Neuronal stem cell (in vitro differentiated cells): ENCODE data around the gene DHRS4L2. TPM values are rescaled to one million over a fixed set of nuclear protein-coding genes. Genes with fewer than 3 reads are reported as not detected.
"Not testable (repeated sequence)": the region's sequence is repeated elsewhere in the genome, so short reads cannot be mapped to it uniquely, and the experiment has no call there.

ENCODE experiments used
- DNase-seq: peaks from one replicate; pipeline ENCODE4 v3.0.0-alpha.2; 2013; ENCODE audit warnings: low spot score
- H2AFZ ChIP-seq: one replicate; pipeline ENCODE4 v1.6.1; 2013; ENCODE audit warnings: mild to moderate bottlenecking, low read length, inconsistent platforms
- H2AK5ac ChIP-seq: 2 replicates; pipeline ENCODE4 v1.6.1; 2013; ENCODE audit warnings: low read depth, mild to moderate bottlenecking, inconsistent platforms, low read length, moderate library complexity, mixed read lengths
- H2BK120ac ChIP-seq: 2 replicates; pipeline ENCODE4 v1.6.1; 2013; ENCODE audit warnings: low read depth, mild to moderate bottlenecking, inconsistent platforms, low read length, moderate library complexity, mixed read lengths
- H2BK12ac ChIP-seq: one replicate; pipeline ENCODE4 v1.6.1; 2013; ENCODE audit warnings: low read length, inconsistent platforms
- H2BK15ac ChIP-seq: 2 replicates; pipeline ENCODE4 v1.6.1; 2013; ENCODE audit warnings: mild to moderate bottlenecking, low read length, inconsistent platforms, mixed read lengths
- H2BK5ac ChIP-seq: one replicate; pipeline ENCODE4 v1.6.1; 2013; ENCODE audit warnings: inconsistent platforms, mild to moderate bottlenecking, low read length, moderate library complexity
- H3K14ac ChIP-seq: one replicate; pipeline ENCODE4 v1.6.1; 2013; ENCODE audit warnings: low read length, inconsistent platforms
- H3K18ac ChIP-seq: 2 replicates; pipeline ENCODE4 v1.6.1; 2013; ENCODE audit warnings: low read length, inconsistent platforms
- H3K23ac ChIP-seq: 2 replicates; pipeline ENCODE4 v1.6.1; 2013; ENCODE audit warnings: low read depth, mild to moderate bottlenecking, mixed read lengths, low read length, inconsistent platforms; ENCODE audit not compliant: poor library complexity
- H3K27ac ChIP-seq: replicated peaks from 3 replicates; pipeline ENCODE4 v1.5.1; 2013; ENCODE audit warnings: low read length, inconsistent platforms
- H3K27me3 ChIP-seq, 3 experiments: 2 replicates each; pipeline ENCODE4 v1.6.1; 2013; ENCODE audit warnings: low read length in 3 of 3, mild to moderate bottlenecking in 2 of 3, inconsistent platforms in 1 of 3, low read depth in 1 of 3, mixed read lengths in 1 of 3, moderate library complexity in 1 of 3; ENCODE audit not compliant: control insufficient read depth in 3 of 3, insufficient read depth in 3 of 3
- H3K36me3 ChIP-seq, 2 donors: replicated peaks in 1 of 2; 2 replicates each; pipeline ENCODE4 v1.6.1; 2013; ENCODE audit warnings: low read length in 2 of 2; ENCODE audit not compliant: control insufficient read depth in 2 of 2, insufficient read depth in 2 of 2
- H3K4ac ChIP-seq: 2 replicates; pipeline ENCODE4 v1.6.1; 2013; ENCODE audit warnings: inconsistent platforms, mild to moderate bottlenecking, low read length, moderate library complexity
- H3K4me1 ChIP-seq, 2 donors: 1 replicate in 1 of 2; 2 replicates in 1 of 2; pipeline ENCODE4 v1.6.1; 2013; ENCODE audit warnings: low read length in 2 of 2, low read depth in 1 of 2; ENCODE audit not compliant: control insufficient read depth in 2 of 2, insufficient read depth in 1 of 2
- H3K4me2 ChIP-seq: one replicate; pipeline ENCODE4 v1.6.1; 2013; ENCODE audit warnings: mild to moderate bottlenecking, low read length, inconsistent platforms; ENCODE audit not compliant: insufficient read depth, poor library complexity, severe bottlenecking
- H3K4me3 ChIP-seq, 2 donors: 2 replicates each; pipeline ENCODE4 v1.5.1; 2013; ENCODE audit warnings: low read length in 2 of 2, mild to moderate bottlenecking in 2 of 2, inconsistent platforms in 1 of 2, moderate library complexity in 1 of 2
- H3K79me1 ChIP-seq: one replicate; pipeline ENCODE4 v1.6.1; 2013; ENCODE audit warnings: low read depth, mild to moderate bottlenecking, inconsistent platforms, low read length, moderate library complexity
- H3K9ac ChIP-seq: one replicate; pipeline ENCODE4 v1.6.1; 2013; ENCODE audit warnings: mild to moderate bottlenecking, low read depth, low read length, inconsistent platforms; ENCODE audit not compliant: poor library complexity
- H3K9me3 ChIP-seq, 2 donors: replicated peaks in 1 of 2; 2 replicates each; pipeline versions ENCODE3 to v1.6.1; 2013; ENCODE audit warnings: low read length in 2 of 2, mild to moderate bottlenecking in 2 of 2, inconsistent platforms in 1 of 2, low read depth in 1 of 2, mixed read lengths in 1 of 2, moderate library complexity in 1 of 2; ENCODE audit not compliant: control insufficient read depth in 2 of 2, insufficient read depth in 1 of 2
- H4K8ac ChIP-seq: one replicate; pipeline ENCODE4 v1.6.1; 2013; ENCODE audit warnings: low read depth, mild to moderate bottlenecking, inconsistent platforms, low read length, moderate library complexity
- H4K91ac ChIP-seq: one replicate; pipeline ENCODE4 v1.6.1; 2013; ENCODE audit warnings: low read length, low read depth, mild to moderate bottlenecking, inconsistent platforms; ENCODE audit not compliant: poor library complexity
- WGBS, 2 donors: extraction: QIAGEN DNeasy Blood & Tissue Kit; methylation state at CpG; one replicate each; pipeline ENCODE4 v1.1.7; 2013; ENCODE audit warnings: missing lambda C conversion rate in 2 of 2, mixed read lengths in 1 of 2; ENCODE audit not compliant: insufficient read length in 2 of 2, insufficient replicate concordance in 1 of 2; ENCODE audit errors: extremely low coverage in 2 of 2; 5-methylcytosine and 5-hydroxymethylcytosine counted together
- polyA plus RNA-seq, 2 experiments: library from polyadenylated mRNA; stranded (reverse); fragments of 200-250 nt; gene quantifications; one replicate each; pipeline ENCODE4 v1.2.3, GENCODE V29; 2013

Gene DHRS4L2
- polyA plus RNA-seq (2013, experiment 1 of 2), result 13.4 TPM
- polyA plus RNA-seq (2013, experiment 2 of 2), result 13.9 TPM

- H3K4me3 ChIP-seq, H3K4me1 ChIP-seq, H4K91ac ChIP-seq, H3K27ac ChIP-seq, H2BK120ac ChIP-seq, H3K23ac ChIP-seq, H2AK5ac ChIP-seq, H3K9ac ChIP-seq, H2BK12ac ChIP-seq, H4K8ac ChIP-seq, H3K79me1 ChIP-seq, H2BK5ac ChIP-seq, H2BK15ac ChIP-seq, H3K14ac ChIP-seq, H3K4ac ChIP-seq, H3K36me3 ChIP-seq, H3K9me3 ChIP-seq: not testable (repeated sequence)
- peak within 1 kb of the TSS; percentile 34 for H3K4me2 ChIP-seq
- WGBS, 2 donors, result no CpG with 5 or more reads among the region's 40 CpGs
- H2AFZ ChIP-seq, result peak within 1 kb of the TSS; percentile 64
- peak within 1 kb of the TSS; percentile 40 for H3K18ac ChIP-seq
- peak; percentile 51 for DNase-seq
- H3K27me3 ChIP-seq, result peaks cover 0 to 13% (median 0%) of the 10 kb centered on the region in 3 experiments
Measured at GRCh38 chr14:23988607-23989363, at the start of gene DHRS4L2. Gene DHRS4L2 (plus strand): TSS chr14:23988929. CDS start chr14:23988948, 19 bp downstream.

- Histone ChIP-seq H2BK5ac (no peak overlapping the region), H3K9me3 (peaks cover 0 to 9% of the 10 kb centered on the region in 2 donors), H4K8ac (no peak overlapping the region), H3K4me3 (no peak overlapping the region), H3K9ac (no peak overlapping the region), H3K27me3 (no peaks in the 10 kb centered on the region), H2BK15ac (no peak overlapping the region), H3K4me2 (no peak overlapping the region), H2AK5ac (no peak overlapping the region), H3K4ac (no peak overlapping the region), H3K23ac (no peak overlapping the region), H2AFZ (no peak overlapping the region), H3K18ac (no peak overlapping the region), H3K4me1 (no peaks in the 10 kb centered on the region), H4K91ac (no peak overlapping the region), H3K27ac (no peak overlapping the region), H3K36me3 (peaks cover 0 to 6% of the 10 kb centered on the region in 2 donors), H2BK12ac (no peak overlapping the region), H3K14ac (no peak overlapping the region), H2BK120ac (no peak overlapping the region), H3K79me1 (no peaks in the 10 kb centered on the region)
- WGBS, 2 donors, result no CpG with 5 or more reads among the region's 3 CpGs
- no peak for DNase-seq
Measured at GRCh38 chr14:23939607-23940326, 49.0 kb upstream of the DHRS4L2 start.

- no peak for DNase-seq
- peaks cover 0 to 6% of the 10 kb centered on the region in 2 donors for H3K36me3 ChIP-seq
- H3K4me1 ChIP-seq, result no peaks in the 10 kb centered on the region
- H2BK5ac ChIP-seq, result no peak overlapping the region
- no peak overlapping the region for H2BK120ac ChIP-seq
- H3K9ac ChIP-seq, result no peak overlapping the region
- H3K23ac ChIP-seq, result no peak overlapping the region
- WGBS, 2 donors, result no CpG with 5 or more reads among the region's 3 CpGs
- no peak overlapping the region for H3K27ac ChIP-seq
- no peak overlapping the region for H2AFZ ChIP-seq
- no peak overlapping the region for H2AK5ac ChIP-seq
- no peak overlapping the region for H3K14ac ChIP-seq
- no peak overlapping the region for H4K91ac ChIP-seq
- H3K79me1 ChIP-seq, result no peaks in the 10 kb centered on the region
- H3K18ac ChIP-seq, result no peak overlapping the region
- H2BK12ac ChIP-seq, result no peak overlapping the region
- H3K4me2 ChIP-seq, result no peak overlapping the region
- no peaks in the 10 kb centered on the region for H3K27me3 ChIP-seq
- H3K4me3 ChIP-seq, result no peak overlapping the region
- H3K9me3 ChIP-seq, result peaks cover 0 to 9% of the 10 kb centered on the region in 2 donors
- no peak overlapping the region for H4K8ac ChIP-seq
- H2BK15ac ChIP-seq, result no peak overlapping the region
- no peak overlapping the region for H3K4ac ChIP-seq
Measured at GRCh38 chr14:23941230-23941629, 47.5 kb upstream of the DHRS4L2 start.

- Histone ChIP-seq H4K8ac (no peak overlapping the region), H3K79me1 (no peaks in the 10 kb centered on the region), H2AFZ (no peak overlapping the region)
Measured at GRCh38 chr14:23941669-23942068, 47.1 kb upstream of the DHRS4L2 start.

More at GRCh38 chr14:23941669-23942068, 47.1 kb upstream of the DHRS4L2 start:
- Histone ChIP-seq H2BK12ac (no peak overlapping the region), H3K4me3 (no peak overlapping the region), H2BK120ac (no peak overlapping the region), H3K23ac (no peak overlapping the region), H3K4me1 (no peaks in the 10 kb centered on the region), H3K4ac (no peak overlapping the region), H3K18ac (no peak overlapping the region), H2AK5ac (no peak overlapping the region), H2BK5ac (no peak overlapping the region), H3K9me3 (peaks cover 0 to 9% of the 10 kb centered on the region in 2 donors), H3K14ac (no peak overlapping the region), H2BK15ac (no peak overlapping the region), H3K9ac (no peak overlapping the region), H3K4me2 (no peak overlapping the region), H3K27me3 (no peaks in the 10 kb centered on the region), H4K91ac (no peak overlapping the region), H3K27ac (no peak overlapping the region), H3K36me3 (peaks cover 0 to 6% of the 10 kb centered on the region in 2 donors)
- DNase-seq, result no peak
